ENCODE data around the gene SAMD9L.

SAMD9L gene

DNA sequence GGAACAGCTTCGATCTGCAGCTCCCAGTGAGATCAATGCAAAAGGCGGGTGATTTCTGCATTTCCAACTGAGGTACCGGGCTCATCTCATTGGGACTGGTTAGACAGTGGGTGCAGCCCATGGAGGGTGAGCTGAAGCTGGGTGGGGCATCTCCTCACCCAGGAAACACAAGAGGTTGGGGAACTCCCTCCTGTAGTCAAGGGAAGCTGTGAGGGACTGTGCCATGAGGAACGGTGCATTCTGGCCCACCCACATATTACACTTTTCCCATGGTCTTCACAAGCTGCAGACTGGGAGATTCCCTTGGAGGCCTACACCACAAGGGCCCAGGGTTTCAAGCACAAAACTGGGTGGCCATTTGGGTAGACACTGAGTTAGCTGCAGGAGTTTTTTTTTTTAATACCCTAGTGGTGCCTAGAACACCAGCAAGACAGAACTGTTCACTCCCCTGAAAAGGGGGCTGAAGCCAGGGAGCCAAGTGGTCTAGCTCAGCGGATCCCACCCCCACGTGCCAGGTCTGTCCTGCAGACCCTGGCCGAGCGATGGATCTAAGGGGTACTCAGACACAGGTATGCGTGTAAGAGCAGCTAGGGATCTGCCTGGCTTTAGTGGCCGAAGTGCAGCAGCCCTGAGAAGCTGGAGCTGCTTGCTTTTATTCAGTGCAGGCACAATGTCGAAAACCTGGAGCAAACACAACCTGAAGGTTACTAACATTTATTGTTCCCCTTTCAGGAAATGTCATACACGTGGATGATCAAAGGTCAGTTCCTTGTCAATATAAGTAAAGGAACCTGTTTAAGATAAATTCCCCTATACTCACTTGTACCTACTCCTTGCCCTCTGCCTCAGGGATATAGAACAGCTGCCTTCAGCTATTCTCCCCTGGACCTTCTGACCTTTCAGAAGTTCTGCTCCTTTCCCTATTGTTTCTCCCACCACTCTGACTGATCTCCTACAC is 27.3 kb downstream of the SAMD9L start:
- H3K27me3 Mint-ChIP-seq, result no peaks in the 10 kb centered on the region
- no peak overlapping the region for H3K27ac Mint-ChIP-seq
- no peak overlapping the region for H3K4me3 Mint-ChIP-seq
- H3K36me3 Mint-ChIP-seq, result peaks cover 35% of the 10 kb centered on the region
- H3K9me3 Mint-ChIP-seq, result peaks cover 41% of the 10 kb centered on the region
- H3K4me1 Mint-ChIP-seq, result peaks cover 26% of the 10 kb centered on the region

DNA sequence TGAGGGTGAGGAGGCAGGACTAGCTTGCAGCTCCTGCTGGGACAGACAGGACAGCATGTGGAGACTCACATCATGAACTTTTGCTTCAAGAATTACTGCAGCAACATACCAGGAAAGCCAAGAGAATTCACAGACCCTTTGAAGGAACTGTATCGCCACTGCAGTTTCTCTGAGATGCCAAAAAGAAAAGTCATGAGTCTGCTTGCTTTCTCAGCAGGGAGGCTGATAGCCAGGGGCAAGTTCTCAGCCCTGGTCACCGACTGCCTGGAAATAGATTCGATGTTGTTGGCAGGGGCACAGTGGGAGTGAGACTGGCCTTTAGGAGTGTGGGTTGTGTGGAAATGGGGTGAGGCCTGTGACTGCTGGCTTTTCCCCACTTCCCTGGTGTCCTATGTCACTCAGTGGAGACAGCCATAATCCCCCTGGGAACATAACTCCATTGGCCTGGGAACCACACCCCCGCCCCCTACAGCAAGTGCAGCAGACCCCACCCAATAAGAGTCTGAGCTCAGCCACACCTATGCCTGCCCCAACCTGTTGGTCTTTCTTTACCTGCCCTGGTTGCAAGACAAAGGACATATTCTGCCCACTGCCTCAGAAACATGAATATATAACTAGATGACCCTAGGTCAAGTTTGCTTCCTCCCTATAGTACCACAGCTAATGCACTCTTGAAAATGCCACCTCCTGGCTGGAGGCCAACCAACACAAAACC is 28.8 kb downstream of the SAMD9L start:
- Mint-ChIP-seq H3K27me3 (no peaks in the 10 kb centered on the region), H3K9me3 (peaks cover 27% of the 10 kb centered on the region)

DNA sequence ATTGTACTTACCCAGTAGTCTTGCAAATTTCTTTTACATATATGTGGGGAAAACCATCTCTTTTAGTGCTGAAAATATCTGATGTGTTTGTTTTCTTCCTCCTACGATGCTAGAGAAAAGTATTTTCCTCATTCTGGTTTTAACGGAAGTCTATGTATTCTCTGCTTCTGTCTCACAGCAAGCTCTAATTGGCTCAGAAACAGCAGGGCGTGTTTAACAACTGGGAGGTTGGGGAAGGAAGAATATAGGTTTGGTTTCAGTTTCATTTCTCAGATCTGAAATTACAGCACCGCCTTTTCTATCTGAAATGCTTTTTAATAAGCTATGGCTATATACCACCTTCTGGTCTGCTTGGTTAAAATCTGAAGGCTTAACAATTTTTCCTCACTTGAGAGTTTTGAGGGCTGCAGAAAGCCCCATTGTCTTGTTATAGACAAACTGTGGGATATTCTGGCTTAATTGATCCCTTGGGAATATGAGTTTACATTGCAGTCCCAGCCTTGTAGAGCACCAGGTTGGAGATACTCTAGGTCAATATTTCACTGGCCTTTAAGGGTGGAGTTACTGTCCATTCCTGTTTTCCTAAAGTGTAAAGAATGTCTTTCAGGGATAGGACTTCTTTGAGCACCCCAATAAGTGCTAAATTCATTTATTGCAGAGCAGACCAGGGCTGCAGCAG is 30.2 kb downstream of the SAMD9L start, which contains the start of gene SAMD9:
TSS of gene SAMD9 (minus strand) at position 128 of the 679 bp plus-strand sequence. CDS start 11,882 bp downstream, outside the sequence.
- Mint-ChIP-seq H3K4me1 (peaks cover 54% of the 10 kb centered on the region), H3K27me3 (no peaks in the 10 kb centered on the region), H3K9me3 (peaks cover 18% of the 10 kb centered on the region), H3K27ac (peak within 1 kb of the TSS; percentile 88), H3K36me3 (peaks cover 32% of the 10 kb centered on the region), H3K4me3 (peak within 1 kb of the TSS; percentile 86)

More for the DNA sequence above, 28.8 kb downstream of the SAMD9L start:
- no peak overlapping the region for H3K4me3 Mint-ChIP-seq
- peaks cover 41% of the 10 kb centered on the region for H3K4me1 Mint-ChIP-seq
- no peak overlapping the region for H3K27ac Mint-ChIP-seq
- H3K36me3 Mint-ChIP-seq, result peaks cover 33% of the 10 kb centered on the region

GRCh38 chr7:93117327-93117726 is 30.9 kb downstream of the SAMD9L start:
- peak overlapping the region; percentile 88 for H3K27ac Mint-ChIP-seq
- H3K27me3 Mint-ChIP-seq, result no peaks in the 10 kb centered on the region
- H3K4me3 Mint-ChIP-seq, result peak overlapping the region; percentile 86
- H3K36me3 Mint-ChIP-seq, result peaks cover 32% of the 10 kb centered on the region
- peaks cover 15% of the 10 kb centered on the region for H3K9me3 Mint-ChIP-seq
- H3K4me1 Mint-ChIP-seq, result peaks cover 59% of the 10 kb centered on the region

GRCh38 chr7:93115796-93116195 is 32.4 kb downstream of the SAMD9L start:
- Mint-ChIP-seq H3K27me3 (no peaks in the 10 kb centered on the region), H3K4me1 (peaks cover 74% of the 10 kb centered on the region), H3K4me3 (peak overlapping the region; percentile 86), H3K9me3 (peaks cover 15% of the 10 kb centered on the region), H3K27ac (peak overlapping the region; percentile 71), H3K36me3 (peaks cover 42% of the 10 kb centered on the region)

DNA sequence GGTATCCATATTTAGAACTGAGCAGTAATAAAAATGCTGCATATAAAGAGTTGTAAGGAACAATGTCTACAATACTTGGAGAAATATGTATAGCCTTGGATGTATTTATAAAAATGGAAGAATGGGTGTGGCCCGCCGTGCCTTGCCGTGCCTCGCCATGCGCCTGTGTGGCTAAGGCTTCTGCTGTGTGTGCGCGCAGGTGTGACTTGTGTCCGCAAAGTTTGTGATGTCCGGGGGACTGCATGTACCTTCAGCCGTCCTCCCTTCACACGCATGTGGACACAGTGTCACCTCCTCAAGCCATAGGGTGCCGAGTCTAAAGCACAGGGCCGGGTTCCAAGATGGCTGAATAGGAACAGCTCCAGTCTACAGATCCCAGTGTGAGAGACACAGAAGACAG is 40.2 kb downstream of the SAMD9L start:
- no peak overlapping the region for H3K4me3 Mint-ChIP-seq
- H3K4me1 Mint-ChIP-seq, result peaks cover 29% of the 10 kb centered on the region
- no peaks in the 10 kb centered on the region for H3K27me3 Mint-ChIP-seq
- H3K36me3 Mint-ChIP-seq, result peaks cover 75% of the 10 kb centered on the region
- peaks cover 19% of the 10 kb centered on the region for H3K9me3 Mint-ChIP-seq
- H3K27ac Mint-ChIP-seq, result no peak overlapping the region

- H3K27ac Mint-ChIP-seq, result no peak overlapping the region
- H3K27me3 Mint-ChIP-seq, result no peaks in the 10 kb centered on the region
- H3K9me3 Mint-ChIP-seq, result peaks cover under 1% of the 10 kb centered on the region
- no peak overlapping the region for H3K4me3 Mint-ChIP-seq
- peaks cover 6% of the 10 kb centered on the region for H3K36me3 Mint-ChIP-seq
- H3K4me1 Mint-ChIP-seq, result no peaks in the 10 kb centered on the region
Measured at GRCh38 chr7:93097388-93097787, 50.8 kb downstream of the SAMD9L start.

DNA sequence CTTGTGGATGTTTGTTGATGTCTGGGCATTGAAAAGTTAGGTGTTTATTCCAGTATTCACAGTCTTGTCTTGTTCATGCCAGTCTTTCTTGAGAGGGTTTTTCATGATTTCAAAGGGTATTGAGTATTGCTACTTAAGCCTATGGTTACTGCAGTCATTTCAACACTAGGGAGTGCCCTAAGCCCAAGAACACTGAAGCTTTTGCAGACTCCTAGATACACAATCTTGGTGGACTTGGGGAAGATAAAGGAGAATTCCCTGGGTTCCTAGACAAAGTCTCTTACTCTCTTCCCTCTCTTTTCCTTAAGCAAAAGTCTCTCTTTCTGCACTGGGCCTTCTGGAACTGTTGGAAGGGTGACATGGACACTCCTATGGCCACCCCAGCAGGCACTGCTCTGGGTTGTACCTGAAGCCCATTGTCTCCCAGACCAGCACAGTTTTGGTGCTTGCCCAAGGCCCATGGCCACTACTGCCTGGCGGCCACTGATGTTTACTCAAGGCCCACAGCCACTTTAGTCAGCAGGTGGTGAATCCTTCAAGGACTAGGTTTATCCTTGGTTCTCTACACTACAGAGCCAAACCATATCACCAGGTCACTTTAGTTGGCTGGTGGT is 55.3 kb downstream of the SAMD9L start:
- H3K27me3 Mint-ChIP-seq, result peaks cover 9% of the 10 kb centered on the region
- H3K9me3 Mint-ChIP-seq, result peaks cover 25% of the 10 kb centered on the region
- no peaks in the 10 kb centered on the region for H3K4me1 Mint-ChIP-seq
- peaks cover 7% of the 10 kb centered on the region for H3K36me3 Mint-ChIP-seq
- no peak overlapping the region for H3K4me3 Mint-ChIP-seq
- H3K27ac Mint-ChIP-seq, result no peak overlapping the region

All from activated naive CD4-positive, alpha-beta T cell treated with anti-CD3 and anti-CD28 coated beads, Interleukin-2, amount 50 U/mL, for 24 hours (primary cell).